Neural cell (in vitro differentiated cells): ENCODE data around the gene TCN2. TPM values are rescaled to one million over a fixed set of nuclear protein-coding genes. Genes with fewer than 3 reads are reported as not detected.
"Not testable (repeated sequence)": the region's sequence is repeated elsewhere in the genome, so short reads cannot be mapped to it uniquely, and the experiment has no call there.

Source experiments
- H2AFZ ChIP-seq: fragments of 200-600, 300-800 bp; sonication (generic), shearing (Covaris generic); 2 replicates; pipeline ENCODE4 v1.6.0; 2014; ENCODE audit warnings: low read depth, mild to moderate bottlenecking, antibody characterized with exemption, low read length, moderate library complexity
- H3F3A ChIP-seq: fragments of 200-600 bp; shearing (Covaris generic); 2 replicates; pipeline ENCODE4 v1.6.1; 2016; ENCODE audit warnings: mild to moderate bottlenecking, moderate library complexity, mixed read lengths, antibody characterized with exemption, low read length; ENCODE audit not compliant: insufficient read depth, poor library complexity, severe bottlenecking
- H3K27ac ChIP-seq: fragments of 200-600, 300-800 bp; sonication (generic), shearing (Covaris generic); 2 replicates; pipeline ENCODE4 v1.5.1; 2014; ENCODE audit warnings: mild to moderate bottlenecking, low read length, moderate library complexity
- H3K27me3 ChIP-seq: fragments of 300-800, 200-600 bp; sonication (generic), shearing (Covaris generic); 2 replicates; pipeline ENCODE4 v1.6.0; 2014; ENCODE audit warnings: mild to moderate bottlenecking, low read depth, low read length, moderate library complexity; ENCODE audit not compliant: insufficient read depth
- H3K36me3 ChIP-seq: fragments of 300-800, 200-600 bp; sonication (generic), shearing (Covaris generic); 2 replicates; pipeline ENCODE4 v1.5.1; 2014; ENCODE audit warnings: mild to moderate bottlenecking, antibody characterized with exemption, low read length, moderate library complexity; ENCODE audit not compliant: insufficient read depth
- H3K4me2 ChIP-seq: fragments of 300-800, 200-600 bp; sonication (generic), shearing (Covaris generic); 2 replicates; pipeline ENCODE4 v1.6.0; 2014; ENCODE audit warnings: mild to moderate bottlenecking, low read length
- H3K4me3 ChIP-seq: fragments of 300-800, 200-600 bp; sonication (generic), shearing (Covaris generic); 2 replicates; pipeline ENCODE4 v1.5.1; 2014; ENCODE audit warnings: mild to moderate bottlenecking, low read length, moderate library complexity
- H3K79me2 ChIP-seq: fragments of 200-600 bp; shearing (Covaris generic); replicated peaks from 2 replicates; pipeline ENCODE4 v1.6.0; 2014; ENCODE audit warnings: mild to moderate bottlenecking, low read length, moderate library complexity; ENCODE audit not compliant: insufficient read depth
- H3K9ac ChIP-seq: fragments of 300-800, 200-600 bp; sonication (generic), shearing (Covaris generic); 2 replicates; pipeline ENCODE4 v1.6.1; 2016; ENCODE audit warnings: mild to moderate bottlenecking, low read length, mixed read lengths
- H3K9me2 ChIP-seq: fragments of 200-600 bp; shearing (Covaris generic); 2 replicates; pipeline ENCODE4 v1.6.1; 2016; ENCODE audit warnings: mild to moderate bottlenecking, low read length, mixed read lengths; ENCODE audit not compliant: insufficient read depth
- H3K9me3 ChIP-seq: fragments of 200-600, 300-800 bp; sonication (generic), shearing (Covaris generic); 2 replicates; pipeline ENCODE4 v1.6.1; 2016; ENCODE audit warnings: mild to moderate bottlenecking, mixed run types, low read length, moderate library complexity, mixed read lengths
- H4K20me1 ChIP-seq: fragments of 200-600 bp; shearing (Covaris generic); 2 replicates; pipeline ENCODE4 v1.6.1; 2016; ENCODE audit warnings: mild to moderate bottlenecking, mixed run types; ENCODE audit not compliant: insufficient read depth
- CTCF ChIP-seq: fragments of 450-650 bp; IDR thresholded peaks from 2 replicates; pipeline ENCODE4 v1.5.1; 2014; ENCODE audit warnings: antibody characterized with exemption, mild to moderate bottlenecking, moderate library complexity; ENCODE audit not compliant: poor library complexity, severe bottlenecking
- EP300 ChIP-seq: fragments of 450-650 bp; conservative IDR thresholded peaks from 2 replicates; pipeline ENCODE4 v1.6.1; 2014; ENCODE audit warnings: antibody characterized with exemption, mild to moderate bottlenecking, moderate library complexity; ENCODE audit not compliant: poor library complexity, severe bottlenecking
- EZH2 ChIP-seq: fragments of 200-600, 300-800 bp; shearing (Covaris generic), sonication (generic); IDR thresholded peaks from 2 replicates; pipeline ENCODE4 v1.6.1; 2014; ENCODE audit warnings: antibody characterized with exemption, low read length, borderline replicate concordance, mild to moderate bottlenecking; ENCODE audit not compliant: insufficient read depth, poor library complexity, severe bottlenecking
- MXI1 ChIP-seq: fragments of 450-650 bp; conservative IDR thresholded peaks from 2 replicates; pipeline ENCODE4 v1.6.1; 2014; ENCODE audit warnings: antibody characterized with exemption, mild to moderate bottlenecking; ENCODE audit not compliant: poor library complexity, severe bottlenecking
- POLR2AphosphoS5 ChIP-seq: IDR thresholded peaks from 2 replicates; pipeline ENCODE4 v1.6.1; 2012
- RAD21 ChIP-seq: fragments of 450-650 bp; conservative IDR thresholded peaks from 2 replicates; pipeline ENCODE4 v1.6.1; 2014; ENCODE audit warnings: antibody characterized with exemption, mild to moderate bottlenecking, moderate library complexity
- REST ChIP-seq: IDR thresholded peaks from 2 replicates; pipeline ENCODE4 v1.6.1; 2012; ENCODE audit warnings: borderline replicate concordance
- SMC3 ChIP-seq: fragments of 450-650 bp; conservative IDR thresholded peaks from 2 replicates; pipeline ENCODE4 v1.6.1; 2014; ENCODE audit warnings: antibody characterized with exemption, mild to moderate bottlenecking, moderate library complexity; ENCODE audit not compliant: poor library complexity
- TAF1 ChIP-seq: IDR thresholded peaks from 2 replicates; pipeline ENCODE4 v1.6.1; 2012; ENCODE audit warnings: low read depth
- polyA plus RNA-seq: library from polyadenylated mRNA; depleted of rRNA; stranded (reverse); fragments of >200 nt; gene quantifications from 2 replicates; pipeline ENCODE4 v1.2.3, GENCODE V29; 2014

Gene TCN2
- polyA plus RNA-seq, 1 donor from 2014 or later, result 13.0 TPM

GRCh38 chr22:30591588-30592359 is 15.2 kb upstream of the TCN2 start, which contains the start of gene PES1:
PES1 (minus strand) TSS chr22:30591910; CDS start chr22:30591833, 77 bp downstream.
- Histone ChIP-seq H3K9me2 (no peaks in the 10 kb centered on the region), H3K4me3 (peak within 1 kb of the TSS; percentile 81), H3K27me3 (no peaks in the 10 kb centered on the region), H3K9me3 (no peaks in the 10 kb centered on the region), H3K79me2 (peaks cover 19% of the 10 kb centered on the region), H4K20me1 (no peaks in the 10 kb centered on the region), H3K9ac (peak within 1 kb of the TSS; percentile 69), H3F3A (no peaks in the 10 kb centered on the region), H2AFZ (no peak within 1 kb of the TSS), H3K36me3 (no peaks in the 10 kb centered on the region), H3K27ac (peak within 1 kb of the TSS; percentile 93), H3K4me2 (peak within 1 kb of the TSS; percentile 86)
- TF ChIP-seq REST, result peak; percentile 86
- TF ChIP-seq POLR2AphosphoS5, result peak; percentile 63
- peak; percentile 79 for TF ChIP-seq EP300
- TF ChIP-seq CTCF, result peak; percentile 25
- no peak for TF ChIP-seq TAF1
- no peak for TF ChIP-seq SMC3
- TF ChIP-seq EZH2, result no peak
- peak; percentile 38 for TF ChIP-seq RAD21
- TF ChIP-seq MXI1, result peak; percentile 99

- H3K4me2 ChIP-seq, H3F3A ChIP-seq, H4K20me1 ChIP-seq, H2AFZ ChIP-seq, H3K9me2 ChIP-seq, H3K9me3 ChIP-seq, H3K36me3 ChIP-seq, H3K27me3 ChIP-seq: not testable (repeated sequence)
- Histone ChIP-seq H3K79me2 (peaks cover 19% of the 10 kb centered on the region), H3K9ac (peak overlapping the region; percentile 48), H3K4me3 (peak overlapping the region; percentile 81), H3K27ac (peak overlapping the region; percentile 93)
- TF ChIP-seq EP300, result peak; percentile 30
Measured at GRCh38 chr22:30592360-30592713, 14.6 kb upstream of the TCN2 start.
